ENCODE data around the gene SLC35D2.

DNA sequence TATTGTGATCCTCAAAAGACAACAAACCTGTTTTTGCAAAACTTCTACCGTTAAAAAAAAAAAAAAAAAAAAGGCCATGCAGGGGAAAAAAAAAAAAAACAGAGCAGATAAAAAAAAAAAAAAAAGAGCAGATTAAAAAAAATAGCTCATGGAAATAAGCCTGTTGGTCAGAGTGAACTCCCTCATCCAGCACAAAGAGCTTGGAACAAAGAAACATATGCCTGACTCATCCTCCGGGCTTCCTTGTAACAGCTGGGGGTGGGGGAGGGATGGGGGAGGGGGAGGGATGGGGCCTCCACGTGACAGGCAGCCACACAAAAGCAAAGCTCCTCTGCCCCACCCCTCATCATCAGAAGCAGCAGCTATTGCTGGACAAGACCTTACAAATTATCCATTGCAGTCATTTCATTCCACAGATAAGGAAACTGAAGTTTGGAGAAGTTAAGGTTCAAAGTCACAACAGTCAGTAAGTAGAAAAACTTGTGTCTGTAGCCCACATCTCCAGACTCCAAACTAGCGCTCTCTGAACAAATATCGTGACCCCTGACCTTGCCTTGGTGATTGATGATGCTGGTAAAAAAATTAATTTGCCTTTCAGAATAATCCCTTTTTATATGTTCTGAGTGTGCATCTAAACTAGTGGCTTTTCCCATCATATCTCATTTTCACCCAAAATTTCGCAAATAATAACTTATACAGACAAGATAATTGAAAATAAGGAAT lies 38.9 kb downstream of the SLC35D2 start:
- TF ChIP-seq POLR2AphosphoS5 (IDR thresholded peaks at IDR 0.05; ENCODE audit: low read depth, low read length) (no peak), POLR2A (IDR thresholded peaks at IDR 0.05; ENCODE audit: low read depth, low read length) (no peak), TAF1 (IDR thresholded peaks at IDR 0.05; ENCODE audit: low read depth, low read length) (no peak)

All from GM12891 (cell line).